AG20443 (cell line): ENCODE measurements around the gene MBP.
A peak's percentile ranks its signal among the peaks of the same experiment; 100 is the strongest.

Experiments used
- DNase-seq: peaks from one replicate; pipeline ENCODE4 v3.0.0; 2012; ENCODE audit warnings: low spot score, mixed read lengths

The MBP gene

DNA sequence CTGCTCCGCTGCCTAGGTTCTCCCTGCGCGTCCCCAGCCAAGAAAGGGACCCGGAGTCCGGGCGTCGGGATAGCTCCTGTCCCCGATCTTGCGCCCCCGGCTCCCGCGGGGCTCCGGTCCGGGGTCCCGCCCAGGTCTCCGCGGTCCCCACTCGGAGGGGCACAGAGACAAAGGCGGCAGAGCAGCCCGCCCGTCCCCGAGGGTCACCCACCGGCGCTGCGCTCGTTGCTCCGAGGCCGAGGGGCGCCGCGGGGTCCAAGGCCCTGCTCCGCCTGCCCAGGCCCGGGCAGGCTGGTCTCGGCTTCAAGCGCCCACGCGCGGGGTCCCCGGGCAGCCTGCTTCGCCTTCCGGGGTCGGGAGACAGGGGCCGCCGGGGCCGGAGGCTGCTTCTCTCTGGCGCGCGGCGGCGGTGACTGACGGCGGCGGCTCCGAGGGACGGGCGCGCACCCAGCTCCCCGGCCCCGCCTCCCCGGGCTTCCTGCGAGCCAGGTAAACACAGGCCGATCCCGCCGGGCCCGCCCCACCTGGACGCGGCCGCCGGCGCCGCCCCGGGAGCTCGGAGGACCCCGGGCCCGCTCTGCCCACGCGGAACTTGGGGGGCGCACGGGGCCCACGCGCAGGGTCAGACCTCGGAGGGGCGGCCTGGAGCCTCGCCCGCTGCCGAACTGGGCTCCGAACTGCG is at the start of gene MBP:
Gene MBP, minus strand, starts transcription at position 415 of the 682 bp plus-strand sequence. CDS start 27,522 bp downstream, outside the sequence.
- DNase-seq: peak; percentile 47

DNA sequence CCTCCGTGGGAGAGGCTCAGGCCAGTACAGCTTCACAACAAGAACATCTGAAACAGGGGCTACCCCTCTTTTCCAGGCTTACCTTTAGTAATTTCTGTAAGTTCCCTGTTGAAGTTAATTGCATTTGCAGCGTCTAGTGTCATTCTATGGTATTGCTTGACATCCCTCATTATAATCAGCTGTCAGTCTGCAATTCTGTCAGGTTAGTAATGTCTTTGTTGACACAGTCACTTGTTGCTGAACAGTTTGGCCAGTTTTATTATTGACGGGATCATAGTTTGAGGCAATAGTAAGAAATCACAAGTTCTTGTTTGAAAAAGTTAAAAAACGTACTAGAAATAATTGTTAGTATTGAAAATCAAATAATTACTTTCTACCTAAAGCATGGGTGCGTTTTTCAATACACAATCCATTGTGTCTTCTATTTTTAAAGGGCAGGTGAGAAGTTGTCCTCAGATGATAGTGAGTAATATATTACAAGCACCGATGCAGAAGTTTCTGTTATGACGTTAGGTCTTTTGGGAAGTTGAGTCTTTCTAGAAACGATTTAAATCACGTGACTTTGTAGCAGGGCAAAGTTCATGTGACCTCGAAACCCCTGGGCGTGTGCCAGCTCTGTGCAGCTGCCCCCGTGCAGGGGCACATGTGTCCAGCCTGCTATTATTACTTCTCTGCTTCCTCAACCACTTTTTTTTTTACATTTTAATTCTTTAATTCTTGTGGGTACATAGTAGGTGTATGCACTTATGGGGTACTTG is 49.5 kb upstream of the MBP start:
- DNase-seq: no peak

DNA sequence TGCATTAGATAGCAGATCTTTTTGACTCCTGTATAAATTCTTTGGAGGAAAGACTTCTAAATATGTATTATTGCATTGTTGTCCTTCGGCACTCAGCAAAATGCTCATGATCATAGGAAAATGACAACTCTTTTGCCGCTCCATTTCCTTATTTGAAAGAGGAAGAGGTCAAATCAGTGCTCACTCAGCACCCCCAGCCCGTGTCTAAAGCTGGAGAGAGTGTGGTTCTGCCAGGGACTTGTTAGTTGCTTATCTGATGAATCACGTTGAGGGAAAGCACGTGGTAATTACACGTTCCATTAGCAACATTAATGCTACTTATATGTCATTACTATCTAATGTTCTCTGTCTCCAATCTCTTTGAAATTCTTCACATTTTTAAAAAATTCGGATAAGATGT is 46.0 kb upstream of the MBP start:
- no peak for DNase-seq

DNA sequence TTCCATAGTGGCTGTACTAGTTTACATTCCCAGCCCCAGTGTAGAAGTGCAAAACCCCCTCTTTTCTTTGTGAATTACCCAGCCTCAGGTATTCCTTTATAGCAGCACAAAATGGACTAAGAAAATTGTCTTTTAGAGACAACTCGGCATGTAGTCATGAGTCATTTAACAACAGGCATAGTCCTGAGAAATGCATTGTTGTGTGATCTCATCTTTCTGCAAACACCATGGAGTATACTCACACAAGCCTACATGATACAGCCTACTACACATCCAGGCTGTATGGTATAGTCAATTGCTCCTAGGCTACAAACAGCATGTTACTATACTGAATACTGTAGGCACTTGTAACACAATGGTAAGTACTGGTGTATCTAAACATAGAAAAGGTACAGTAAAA is 44.4 kb upstream of the MBP start:
- no peak for DNase-seq

DNA sequence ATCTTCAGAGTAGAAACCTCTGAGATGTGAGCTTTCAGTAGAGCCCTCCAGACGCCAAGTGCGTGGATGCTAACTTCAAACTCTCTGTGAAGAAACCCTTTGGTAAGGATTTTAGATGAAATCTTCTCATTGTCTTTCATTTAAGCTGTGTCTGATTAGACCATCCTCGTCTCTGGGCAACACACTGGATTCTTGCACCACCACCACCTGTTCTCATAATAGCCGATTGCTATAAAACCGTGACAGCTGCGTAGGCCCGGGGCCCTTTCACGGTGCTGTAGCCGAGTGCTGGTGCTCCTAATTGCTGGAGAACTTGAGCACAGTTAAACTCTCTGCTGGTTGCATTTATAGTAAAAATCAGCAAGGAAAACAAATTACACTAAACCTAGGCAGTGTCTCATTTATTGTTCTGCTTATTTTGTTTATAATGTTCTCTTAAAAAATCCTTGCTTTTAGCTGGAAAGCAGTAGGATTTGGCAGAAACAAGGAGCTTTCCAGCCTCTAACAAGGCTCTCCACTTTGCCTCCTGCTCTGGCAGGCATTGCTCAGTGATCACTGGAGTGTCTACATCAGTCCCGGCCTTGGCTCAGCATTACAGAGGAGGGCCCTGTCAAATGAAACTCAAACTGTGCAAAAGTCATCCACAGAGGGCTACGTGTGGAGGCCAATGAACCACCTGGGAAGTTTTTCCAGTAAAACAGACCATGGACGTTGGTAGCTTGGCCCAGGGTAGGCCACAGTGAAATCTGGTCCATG is 40.9 kb upstream of the MBP start:
- DNase-seq: no peak

DNA sequence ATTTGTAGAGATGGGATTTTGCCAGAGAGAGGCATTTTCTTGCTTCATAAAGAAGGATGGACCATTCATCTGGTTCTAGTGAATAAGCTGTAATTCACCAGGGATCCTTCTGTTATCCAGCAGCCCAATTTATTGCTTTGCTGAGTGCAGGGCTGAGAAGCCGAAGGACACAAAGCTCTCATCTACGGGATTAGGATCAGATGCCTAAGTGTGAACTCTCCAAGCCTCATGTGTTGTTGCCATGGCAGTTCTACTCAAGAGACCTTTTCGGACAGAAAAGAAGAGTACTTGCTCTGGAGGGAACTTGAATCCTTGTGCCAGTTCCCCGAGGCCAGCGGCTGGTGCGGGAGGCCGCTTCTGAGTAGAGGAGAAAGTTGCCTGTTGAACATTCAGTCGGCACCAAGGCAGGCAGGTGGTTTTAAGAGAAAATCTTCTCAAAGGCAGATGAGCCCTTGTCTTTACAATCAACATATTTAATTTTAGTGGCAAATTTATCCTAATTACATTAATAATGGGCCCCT is 38.4 kb upstream of the MBP start:
- DNase-seq: no peak

DNA sequence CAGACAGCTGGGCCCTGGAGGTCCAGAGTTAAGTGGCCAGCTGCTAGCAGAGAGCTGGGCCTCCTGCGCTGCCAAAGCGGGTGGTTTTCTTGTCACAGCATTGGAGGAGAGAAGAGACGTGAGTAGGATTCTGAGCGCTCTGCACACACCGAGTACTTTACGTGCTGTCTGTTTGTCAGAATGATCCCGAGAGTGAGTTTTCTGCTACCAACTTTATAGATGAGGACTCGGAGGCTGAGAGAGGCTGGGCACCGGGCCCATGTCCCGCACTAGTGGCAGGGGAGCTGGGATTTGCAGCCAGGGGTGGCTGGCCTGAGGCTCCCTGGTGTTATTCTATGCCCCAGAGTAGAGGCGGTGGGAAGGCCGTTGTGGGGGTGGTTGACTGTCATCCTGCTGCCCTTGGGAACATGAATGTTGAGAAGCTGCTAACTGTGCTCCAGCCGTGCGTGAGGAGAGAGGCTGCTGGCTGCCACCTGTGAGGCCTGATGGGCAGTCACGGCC is 36.3 kb upstream of the MBP start:
- DNase-seq: no peak

DNA sequence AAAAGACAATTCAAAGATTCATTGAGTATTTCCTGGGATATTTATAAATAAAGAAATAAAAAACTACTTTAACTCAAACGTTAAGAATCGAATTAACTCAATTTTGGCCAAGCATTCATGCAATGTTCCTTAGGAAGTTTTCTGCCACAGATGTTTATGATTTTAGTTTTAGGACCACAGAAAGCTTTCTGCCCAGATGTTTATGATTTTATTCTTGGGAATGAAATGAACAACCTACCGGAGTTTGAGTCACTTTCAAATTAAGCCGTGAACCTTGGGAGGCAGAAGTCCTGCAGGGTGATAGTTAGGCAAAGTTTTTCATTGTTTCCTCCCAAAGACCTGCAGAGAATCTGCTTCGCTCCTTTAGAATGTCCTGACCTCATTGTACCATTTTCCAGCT is 34.7 kb upstream of the MBP start:
- DNase-seq: peak; percentile 63

DNA sequence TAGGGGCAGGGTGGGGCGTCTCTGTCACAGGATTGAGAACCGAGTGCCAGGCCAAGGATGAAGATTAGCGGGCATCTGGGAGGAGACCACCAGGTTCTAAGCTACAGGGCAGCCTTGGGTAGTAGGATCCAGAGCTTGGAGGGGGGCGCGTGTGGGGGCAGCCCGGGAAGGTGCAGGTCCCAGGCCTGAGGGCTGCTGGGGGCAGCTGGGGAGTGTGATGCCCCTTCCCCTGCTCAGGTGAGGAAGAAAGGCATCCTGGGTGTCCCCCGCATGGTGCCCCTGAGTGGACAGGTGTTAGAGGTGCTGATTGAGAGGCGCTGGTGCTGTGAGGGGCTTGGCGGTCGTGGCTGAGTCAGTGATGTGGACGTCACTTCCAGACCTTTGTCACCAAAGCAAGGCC is 33.9 kb upstream of the MBP start:
- DNase-seq: no peak

DNA sequence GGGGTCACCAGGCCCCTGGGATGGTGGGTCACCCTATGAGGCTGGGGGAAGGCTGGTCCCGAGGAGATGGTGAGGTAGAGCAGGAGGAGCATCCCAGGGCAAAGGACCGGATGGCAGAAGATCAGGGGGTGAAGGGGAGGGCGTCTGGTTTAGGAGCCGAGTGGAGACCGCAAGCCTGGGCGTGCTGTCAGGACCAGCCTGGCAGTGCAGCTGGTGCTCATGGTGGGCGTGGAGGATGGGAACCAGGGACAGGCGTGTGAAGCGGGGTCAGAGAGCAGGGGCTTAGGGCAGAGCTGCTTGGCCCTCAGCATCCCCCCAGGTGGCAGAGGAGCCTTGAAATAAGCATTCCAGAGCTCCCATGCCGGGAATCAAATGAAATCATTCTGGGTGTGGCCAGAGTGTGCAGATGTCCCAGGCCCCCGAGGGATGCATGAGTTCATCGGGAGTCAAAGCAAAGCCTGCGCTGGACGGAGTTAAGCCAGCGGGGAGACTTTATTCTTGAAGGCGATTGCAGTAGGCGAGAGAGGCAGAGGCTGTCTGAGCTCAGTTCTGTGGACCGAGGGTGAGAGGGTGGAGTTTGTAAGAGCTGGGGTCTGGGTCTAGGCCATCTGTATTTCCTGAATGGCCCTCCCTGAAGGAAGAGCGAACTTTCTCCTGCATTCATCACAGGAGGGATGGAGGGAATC is 33.1 kb upstream of the MBP start:
- DNase-seq: peak; percentile 94

DNA sequence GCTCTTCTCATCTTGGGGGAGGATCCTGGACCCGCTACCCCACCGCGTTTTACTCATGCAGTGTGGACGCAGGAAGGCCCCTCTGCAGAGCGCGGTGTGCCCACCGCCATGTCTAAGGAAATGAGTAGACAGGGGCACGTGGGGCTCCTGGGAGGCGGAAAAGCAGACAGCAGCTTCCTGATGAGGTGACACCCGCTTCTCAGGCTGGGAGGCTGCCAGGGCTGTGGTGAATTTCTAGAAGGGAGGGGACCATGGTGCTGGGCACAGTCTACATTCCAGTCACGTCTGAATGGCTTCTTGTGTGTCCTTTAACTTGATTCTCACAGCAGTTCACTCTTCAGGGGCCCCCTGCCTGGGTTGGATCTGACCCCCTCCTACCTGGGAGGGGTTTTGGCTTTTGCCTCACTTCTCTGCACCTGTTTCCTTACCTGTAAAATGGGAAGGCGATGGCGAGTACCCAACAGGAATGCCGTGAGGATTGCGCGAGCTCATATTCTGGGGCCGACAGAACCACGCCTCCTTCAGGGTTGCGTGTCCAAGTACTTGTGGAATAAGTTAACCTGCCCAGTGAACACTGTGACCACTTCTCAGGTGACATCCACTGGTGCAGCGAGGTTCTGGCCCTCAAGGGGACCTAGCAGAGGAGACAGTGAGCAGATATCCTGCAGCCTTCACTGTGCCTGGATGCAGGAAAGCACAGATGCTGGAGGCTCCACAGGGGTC is 32.3 kb upstream of the MBP start:
- DNase-seq: no peak

DNA sequence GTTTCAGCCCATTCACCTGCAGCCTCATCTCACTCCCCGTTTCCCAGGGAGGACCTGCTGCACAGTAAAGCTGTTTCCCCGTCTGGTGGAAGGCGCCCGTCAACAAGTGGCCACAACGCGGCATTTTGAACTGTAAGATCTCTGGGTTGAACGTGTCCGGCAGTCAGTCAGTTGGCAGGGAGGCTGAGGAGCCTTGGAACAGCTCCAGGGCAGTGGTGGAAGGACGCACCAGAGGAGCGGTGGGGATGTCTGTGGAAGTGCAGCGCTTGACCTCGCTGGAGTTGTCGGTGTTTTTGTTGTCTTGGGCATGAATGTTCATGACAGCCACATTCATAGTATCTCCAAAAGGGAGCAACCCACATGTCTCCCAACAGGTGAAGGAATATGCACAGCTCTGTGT is 31.4 kb upstream of the MBP start:
- DNase-seq: no peak

DNA sequence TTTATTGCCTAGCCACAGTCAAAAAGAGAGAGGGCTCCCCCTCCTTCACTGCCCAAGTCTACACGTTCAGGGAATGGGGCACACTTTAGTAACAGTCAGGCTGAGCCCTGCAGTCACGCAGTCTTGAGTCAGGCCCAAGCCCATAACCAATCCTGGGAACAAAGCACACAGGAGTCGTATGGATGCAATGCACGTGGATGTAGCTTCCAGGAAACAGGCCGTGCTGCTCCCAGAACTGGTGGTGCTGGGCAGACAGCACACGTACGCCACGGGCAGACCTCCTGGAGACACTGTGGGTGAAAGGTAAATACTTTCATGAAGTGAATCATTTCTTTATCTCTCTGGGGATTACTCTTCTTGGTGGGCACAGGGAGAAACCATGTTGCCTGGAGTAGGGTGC is 30.0 kb upstream of the MBP start:
- no peak for DNase-seq

DNA sequence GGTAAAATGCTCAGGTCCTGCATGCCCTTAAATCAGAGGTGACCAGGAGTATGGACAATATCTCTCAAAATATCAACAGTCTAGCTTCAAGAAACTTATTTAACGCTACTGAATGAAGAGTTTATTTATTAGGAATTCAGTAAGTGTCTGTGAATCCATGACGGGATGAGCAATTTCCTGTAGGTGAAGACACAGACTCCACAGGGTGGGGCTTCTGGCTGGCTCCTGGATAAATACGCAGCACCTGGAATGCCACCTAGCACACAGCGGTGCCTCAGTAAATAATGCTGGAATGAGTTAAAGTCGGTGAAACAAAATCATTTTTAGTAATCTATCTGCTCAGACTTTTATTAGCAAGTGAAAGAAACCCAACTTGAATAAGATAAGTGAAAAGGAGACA is 29.4 kb upstream of the MBP start:
- no peak for DNase-seq

DNA sequence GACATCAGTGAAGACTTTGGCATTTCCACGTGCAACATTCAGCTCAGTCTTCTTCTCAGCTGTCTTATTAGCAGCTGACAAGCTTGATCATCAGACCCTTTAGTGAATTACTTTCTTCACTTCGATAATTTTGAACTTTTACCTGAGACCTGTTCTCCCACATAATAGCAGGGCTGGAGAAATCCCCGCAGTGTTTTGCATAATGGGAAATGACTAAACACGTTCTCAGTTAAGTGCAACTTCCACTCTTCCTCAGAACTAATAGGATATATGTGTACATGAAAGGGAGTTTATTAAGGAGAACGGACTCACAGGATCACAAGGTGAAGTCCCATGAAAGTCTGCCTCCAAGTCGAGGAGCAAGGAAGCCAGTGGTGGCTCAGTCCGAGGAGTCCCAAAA is 28.8 kb upstream of the MBP start:
- no peak for DNase-seq

DNA sequence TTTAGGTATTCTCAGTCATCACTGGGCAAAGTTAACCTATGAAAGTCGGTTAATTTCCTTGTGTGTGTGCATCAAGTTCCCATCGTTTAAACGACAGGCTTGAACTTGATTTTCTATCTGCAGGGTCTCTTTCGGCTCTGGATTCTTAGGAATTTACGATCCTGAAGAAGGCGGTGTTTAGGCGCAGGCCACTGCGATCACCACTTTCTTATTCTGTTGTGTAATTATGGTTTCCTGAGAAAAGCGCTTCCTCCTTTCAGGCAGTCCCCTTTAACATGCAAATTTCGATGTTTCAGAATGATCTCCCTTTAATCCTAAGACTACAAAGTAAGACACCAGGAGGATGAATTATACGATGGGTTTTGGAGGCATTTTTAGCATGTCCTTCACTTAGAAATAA is 27.9 kb upstream of the MBP start:
- no peak for DNase-seq

DNA sequence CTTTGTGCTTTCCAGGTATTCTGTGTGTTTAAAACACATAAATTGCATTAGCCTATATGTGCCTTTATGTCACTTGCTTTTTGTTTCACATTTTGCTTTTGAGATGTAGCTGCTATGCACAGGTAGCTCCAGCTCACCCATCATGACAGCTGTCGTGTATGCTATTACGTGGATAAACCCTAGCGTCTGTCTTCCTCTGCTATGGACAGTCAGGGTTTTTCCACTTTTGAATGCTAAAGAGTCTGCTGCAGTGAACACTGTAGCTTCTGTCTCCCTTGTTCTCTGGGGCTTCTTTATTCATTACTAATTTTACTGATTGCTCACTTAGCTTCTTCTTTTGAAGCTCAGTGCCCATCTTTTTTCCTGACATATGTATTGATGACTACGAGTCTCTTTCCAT is 24.7 kb upstream of the MBP start:
- no peak for DNase-seq

DNA sequence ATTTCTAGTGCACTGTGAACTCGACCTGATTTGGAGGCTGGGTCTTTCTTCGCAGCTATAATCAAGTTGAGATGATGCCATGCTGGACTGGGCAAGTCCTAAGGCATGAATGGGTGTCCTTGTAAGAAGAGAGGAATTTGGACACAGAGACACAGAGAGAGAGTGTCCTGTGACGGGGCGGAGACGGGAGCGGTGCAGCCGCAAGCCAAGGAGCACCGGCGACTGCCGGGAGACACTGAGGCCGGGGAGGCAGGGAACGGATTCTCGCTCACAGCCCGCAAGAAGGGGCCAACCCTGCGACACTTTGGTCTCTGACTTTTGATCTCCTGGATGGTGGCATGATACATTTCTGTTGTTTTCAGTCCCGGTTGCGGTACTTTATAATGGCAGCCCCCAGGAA is 22.4 kb upstream of the MBP start:
- DNase-seq: no peak

DNA sequence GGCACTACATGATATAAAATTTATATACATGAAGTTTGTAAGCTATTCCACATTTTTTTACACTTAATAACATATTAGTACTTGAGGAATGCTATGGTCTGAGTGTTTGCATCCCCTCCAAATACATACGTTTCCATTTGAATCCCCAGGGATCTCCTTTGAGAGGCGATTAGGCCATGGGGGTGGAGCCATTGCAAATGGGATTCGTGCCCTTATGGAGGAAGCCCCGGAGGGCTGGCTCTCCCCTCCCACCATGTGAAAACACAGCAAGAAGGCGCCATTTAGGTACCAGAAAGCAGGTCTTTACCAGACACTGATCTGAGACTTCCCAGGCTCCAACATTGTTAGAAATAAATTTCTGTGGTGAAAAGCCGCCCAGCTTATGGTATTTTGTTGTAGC is 20.8 kb upstream of the MBP start:
- DNase-seq: no peak

DNA sequence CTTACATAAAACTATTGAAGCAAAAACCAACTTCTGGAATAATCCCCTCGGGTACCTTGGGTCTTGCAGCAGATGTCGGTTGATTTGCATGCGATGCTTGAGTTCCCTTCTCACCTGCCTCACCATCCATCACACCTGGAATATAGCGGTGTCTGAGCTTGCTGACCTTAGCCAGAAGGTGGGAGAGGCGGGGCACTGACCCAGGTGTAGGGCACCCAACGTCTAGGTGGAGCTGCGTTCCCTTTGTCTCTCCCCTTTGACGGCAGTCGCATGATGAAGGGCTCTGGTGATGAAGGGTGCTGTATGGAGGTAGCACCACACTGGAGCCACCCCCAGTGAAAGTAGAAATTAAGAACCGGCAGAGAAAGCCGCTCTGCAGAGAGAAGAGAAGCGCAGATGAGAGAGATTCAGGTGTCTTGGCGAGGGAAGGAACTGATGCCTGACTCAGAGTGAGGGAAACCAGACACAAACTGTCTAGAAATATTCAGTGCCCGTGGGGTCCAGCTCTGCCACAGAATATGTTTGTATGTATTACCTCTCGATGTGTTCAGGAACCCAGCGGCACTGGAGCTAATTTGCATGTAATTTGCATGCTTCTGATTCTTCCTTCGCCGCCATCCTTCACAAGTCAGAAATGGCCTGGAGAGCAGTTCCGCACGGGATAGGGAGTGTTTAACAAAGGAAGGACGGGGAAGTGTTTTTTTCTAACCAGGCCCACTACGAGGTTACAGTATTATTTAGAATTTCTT is 19.4 kb upstream of the MBP start:
- no peak for DNase-seq
